Activated CD4-positive, alpha-beta memory T cell treated with anti-CD3 and anti-CD28 coated beads, Interleukin-2, amount 10 ng/mL, durations not matched to agents 7 days and 5 days (primary cell): ENCODE measurements around the gene MDM2. TPM values are rescaled to one million over a fixed set of nuclear protein-coding genes. Genes with fewer than 3 reads are reported as not detected.
"Not testable (repeated sequence)": the region's sequence is repeated elsewhere in the genome, so short reads cannot be mapped to it uniquely, and the experiment has no call there.

ENCODE experiments used
- CTCF ChIA-PET: fragments of 350-600 bp; sonication (Branson Sonifier 250); formaldehyde crosslinking; loops from one replicate; lab custom pipeline; 2021; ENCODE audit warnings: antibody characterized with exemption, inconsistent platforms; lab: Charles Lee
- POLR2A ChIA-PET: fragments of 350-600 bp; sonication (Branson Sonifier 250); formaldehyde crosslinking; loops from one replicate; lab custom pipeline; 2021; ENCODE audit warnings: antibody characterized with exemption; lab: Charles Lee
- DNase-seq: peaks from one replicate; pipeline ENCODE4 v3.0.0-alpha.2; 2020
- H3K27ac Mint-ChIP-seq: one replicate; pipeline ENCODE4 v1.8.0; 2021; ENCODE audit warnings: mild to moderate bottlenecking, mixed read lengths
- H3K27me3 Mint-ChIP-seq: one replicate; pipeline ENCODE4 v1.8.0; 2021; ENCODE audit warnings: mixed read lengths
- H3K36me3 Mint-ChIP-seq: one replicate; pipeline ENCODE4 v1.8.0; 2021; ENCODE audit warnings: low read depth, mixed read lengths
- H3K4me1 Mint-ChIP-seq: one replicate; pipeline ENCODE4 v1.8.0; 2021; ENCODE audit warnings: mixed read lengths
- H3K4me3 Mint-ChIP-seq: one replicate; pipeline ENCODE4 v1.8.0; 2021; ENCODE audit warnings: mild to moderate bottlenecking, mixed read lengths
- H3K9me3 Mint-ChIP-seq: one replicate; pipeline ENCODE4 v1.8.0; 2021; ENCODE audit warnings: mixed read lengths
- total RNA-seq, 2 experiments: library from RNA; stranded (reverse); gene quantifications; one replicate each; pipeline ENCODE4 v1.2.3, GENCODE V29; 2021

Gene MDM2
- total RNA-seq, 2 experiments from 2014 or later = 194 to 201 TPM

DNA sequence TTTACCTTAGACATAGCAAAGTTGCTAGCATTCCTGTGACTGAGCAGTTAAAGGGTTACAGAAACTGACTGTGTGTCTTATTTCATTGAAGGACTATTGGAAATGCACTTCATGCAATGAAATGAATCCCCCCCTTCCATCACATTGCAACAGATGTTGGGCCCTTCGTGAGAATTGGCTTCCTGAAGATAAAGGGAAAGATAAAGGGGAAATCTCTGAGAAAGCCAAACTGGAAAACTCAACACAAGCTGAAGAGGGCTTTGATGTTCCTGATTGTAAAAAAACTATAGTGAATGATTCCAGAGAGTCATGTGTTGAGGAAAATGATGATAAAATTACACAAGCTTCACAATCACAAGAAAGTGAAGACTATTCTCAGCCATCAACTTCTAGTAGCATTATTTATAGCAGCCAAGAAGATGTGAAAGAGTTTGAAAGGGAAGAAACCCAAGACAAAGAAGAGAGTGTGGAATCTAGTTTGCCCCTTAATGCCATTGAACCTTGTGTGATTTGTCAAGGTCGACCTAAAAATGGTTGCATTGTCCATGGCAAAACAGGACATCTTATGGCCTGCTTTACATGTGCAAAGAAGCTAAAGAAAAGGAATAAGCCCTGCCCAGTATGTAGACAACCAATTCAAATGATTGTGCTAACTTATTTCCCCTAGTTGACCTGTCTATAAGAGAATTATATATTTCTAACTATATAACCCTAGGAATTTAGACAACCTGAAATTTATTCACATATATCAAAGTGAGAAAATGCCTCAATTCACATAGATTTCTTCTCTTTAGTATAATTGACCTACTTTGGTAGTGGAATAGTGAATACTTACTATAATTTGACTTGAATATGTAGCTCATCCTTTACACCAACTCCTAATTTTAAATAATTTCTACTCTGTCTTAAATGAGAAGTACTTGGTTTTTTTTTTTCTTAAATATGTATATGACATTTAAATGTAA is 31.5 kb downstream of the MDM2 start:
- CTCF ChIA-PET = interaction anchor here (0.7 kb wide), 2 partner anchors 9 to 32 kb away, joined by 3 to 5 read pairs; partner anchors contain the start of gene MDM2
- no peak for DNase-seq
- Mint-ChIP-seq H3K36me3 (peaks cover 62% of the 10 kb centered on the region), H3K27me3 (no peaks in the 10 kb centered on the region), H3K4me3 (no peak overlapping the region), H3K9me3 (no peaks in the 10 kb centered on the region), H3K27ac (no peak overlapping the region), H3K4me1 (peaks cover 7% of the 10 kb centered on the region)
- POLR2A ChIA-PET = interaction anchor here (1.7 kb wide), 1 partner anchor 9 kb away, joined by 4 read pairs; no protein-coding TSS in a partner anchor

DNA sequence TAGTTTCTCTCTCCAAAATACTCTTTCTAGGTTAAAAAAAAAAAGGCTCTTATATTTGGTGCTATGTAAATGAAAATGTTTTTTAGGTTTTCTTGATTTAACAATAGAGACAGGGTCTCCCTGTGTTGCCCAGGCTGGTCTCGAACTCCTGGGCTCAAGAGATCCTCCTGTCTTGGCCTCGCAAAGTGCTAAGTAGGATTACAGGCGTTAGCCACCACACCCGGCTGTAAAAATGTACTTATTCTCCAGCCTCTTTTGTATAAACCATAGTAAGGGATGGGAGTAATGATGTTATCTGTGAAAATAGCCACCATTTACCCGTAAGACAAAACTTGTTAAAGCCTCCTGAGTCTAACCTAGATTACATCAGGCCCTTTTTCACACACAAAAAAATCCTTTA is 33.2 kb downstream of the MDM2 start:
- H3K4me3 Mint-ChIP-seq, H3K27me3 Mint-ChIP-seq, H3K4me1 Mint-ChIP-seq, POLR2A ChIA-PET, H3K27ac Mint-ChIP-seq, H3K9me3 Mint-ChIP-seq, DNase-seq: not testable (repeated sequence)
- H3K36me3 Mint-ChIP-seq = peaks cover 57% of the 10 kb centered on the region
- CTCF ChIA-PET = interaction anchor here (4.2 kb wide), 1 partner anchor 11 kb away, joined by 27 read pairs; no protein-coding TSS in a partner anchor

DNA sequence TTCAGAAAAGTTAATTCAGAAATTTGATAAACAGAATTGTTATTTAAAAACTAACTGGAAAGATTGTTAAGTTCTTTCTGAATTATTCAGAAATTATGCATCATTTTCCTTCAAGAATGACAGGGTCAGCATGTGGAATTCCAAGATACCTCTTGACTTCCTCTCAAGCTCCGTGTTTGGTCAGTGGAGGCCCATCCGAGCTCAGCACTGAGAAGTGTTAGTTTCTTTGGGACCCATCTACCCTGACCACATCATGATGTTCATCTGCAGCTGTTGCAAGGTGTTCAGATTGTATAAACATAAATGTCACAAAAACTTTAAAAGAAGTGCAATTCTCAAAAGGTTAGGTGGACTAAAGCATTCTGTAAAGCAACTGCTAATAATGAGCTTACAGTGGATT is 33.7 kb downstream of the MDM2 start:
- H3K36me3 Mint-ChIP-seq = peaks cover 57% of the 10 kb centered on the region
- H3K4me3 Mint-ChIP-seq = no peak overlapping the region
- H3K9me3 Mint-ChIP-seq = no peaks in the 10 kb centered on the region
- H3K27me3 Mint-ChIP-seq = no peaks in the 10 kb centered on the region
- H3K4me1 Mint-ChIP-seq = peaks cover 3% of the 10 kb centered on the region
- H3K27ac Mint-ChIP-seq = no peak overlapping the region
- DNase-seq = no peak
- POLR2A ChIA-PET = no interaction called here
- CTCF ChIA-PET = interaction anchor here (4.2 kb wide), 1 partner anchor 11 kb away, joined by 27 read pairs; no protein-coding TSS in a partner anchor

DNA sequence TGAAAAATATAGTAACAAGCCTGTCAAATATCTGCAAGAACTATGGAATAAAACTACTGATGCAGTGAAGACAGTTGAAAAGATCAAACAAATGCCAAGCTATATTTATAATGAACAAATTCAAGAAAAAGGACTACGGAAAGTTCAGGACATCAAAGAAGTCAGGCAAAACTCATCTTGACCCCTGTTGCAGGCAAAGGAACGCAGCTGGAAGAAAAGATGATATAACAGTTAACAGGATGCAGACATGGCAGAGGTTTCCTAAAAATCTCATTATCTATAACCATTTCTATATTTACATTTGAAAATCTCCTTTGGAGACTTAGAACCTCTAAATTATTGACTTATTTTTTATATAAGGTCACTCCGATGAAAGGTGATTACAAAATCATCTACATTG is 34.1 kb downstream of the MDM2 start:
- Mint-ChIP-seq H3K27me3 (no peaks in the 10 kb centered on the region), H3K4me3 (no peak overlapping the region), H3K27ac (no peak overlapping the region), H3K4me1 (peaks cover 3% of the 10 kb centered on the region), H3K36me3 (peaks cover 56% of the 10 kb centered on the region), H3K9me3 (no peaks in the 10 kb centered on the region)
- ChIA-PET POLR2A (interaction anchor here (2.5 kb wide), 1 partner anchor 12 kb away, joined by 8 read pairs; no protein-coding TSS in a partner anchor), CTCF (interaction anchor here (4.2 kb wide), 1 partner anchor 11 kb away, joined by 27 read pairs; no protein-coding TSS in a partner anchor)
- no peak for DNase-seq

DNA sequence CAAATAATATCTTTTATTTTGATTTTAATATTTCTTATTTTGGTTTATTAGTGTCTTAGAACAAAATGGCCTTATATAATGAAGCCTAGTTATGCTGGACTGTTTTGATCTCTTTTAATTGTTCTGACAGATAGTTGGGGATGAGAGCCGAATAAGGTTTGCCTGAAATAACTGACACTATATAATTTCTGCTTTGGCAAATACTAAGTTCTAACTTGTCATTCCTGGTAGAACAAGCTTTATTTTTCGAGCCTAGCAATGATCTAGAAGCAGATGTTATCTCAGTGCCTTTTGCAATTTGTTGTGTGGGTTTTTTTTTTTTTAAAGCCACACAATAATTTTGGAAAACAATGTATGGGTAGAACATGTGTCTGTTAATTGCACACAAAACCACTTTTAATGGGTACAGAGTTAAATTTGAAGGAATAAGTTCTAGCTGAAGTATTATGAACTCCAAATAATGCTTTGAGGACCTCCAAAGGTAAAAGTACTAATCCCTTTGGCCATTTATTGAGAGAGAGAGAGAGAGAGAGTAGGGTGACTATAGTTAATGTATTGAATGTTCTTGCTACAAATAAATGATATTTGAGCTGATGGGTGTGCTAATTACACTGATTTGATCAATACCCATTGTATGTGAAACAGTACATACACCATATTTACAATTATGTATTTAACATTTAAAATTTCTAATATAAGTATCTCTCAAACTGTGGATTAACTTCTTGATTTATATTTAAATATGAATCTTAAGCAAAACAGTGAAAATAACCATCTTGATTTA is 35.0 kb downstream of the MDM2 start:
- no peak overlapping the region for H3K4me3 Mint-ChIP-seq
- no peak for DNase-seq
- H3K27me3 Mint-ChIP-seq = no peaks in the 10 kb centered on the region
- peaks cover 51% of the 10 kb centered on the region for H3K36me3 Mint-ChIP-seq
- H3K4me1 Mint-ChIP-seq = peaks cover 3% of the 10 kb centered on the region
- H3K9me3 Mint-ChIP-seq = no peaks in the 10 kb centered on the region
- ChIA-PET CTCF (interaction anchor here (0.9 to 4.2 kb wide), 3 partner anchors 9 to 15 kb away, joined by 4 to 27 read pairs (median 5); no protein-coding TSS in a partner anchor), POLR2A (interaction anchor here (0.9 to 2.5 kb wide), 4 partner anchors 11 to 569 kb away, joined by 3 to 8 read pairs (median 4); no protein-coding TSS in a partner anchor)
- no peak overlapping the region for H3K27ac Mint-ChIP-seq

DNA sequence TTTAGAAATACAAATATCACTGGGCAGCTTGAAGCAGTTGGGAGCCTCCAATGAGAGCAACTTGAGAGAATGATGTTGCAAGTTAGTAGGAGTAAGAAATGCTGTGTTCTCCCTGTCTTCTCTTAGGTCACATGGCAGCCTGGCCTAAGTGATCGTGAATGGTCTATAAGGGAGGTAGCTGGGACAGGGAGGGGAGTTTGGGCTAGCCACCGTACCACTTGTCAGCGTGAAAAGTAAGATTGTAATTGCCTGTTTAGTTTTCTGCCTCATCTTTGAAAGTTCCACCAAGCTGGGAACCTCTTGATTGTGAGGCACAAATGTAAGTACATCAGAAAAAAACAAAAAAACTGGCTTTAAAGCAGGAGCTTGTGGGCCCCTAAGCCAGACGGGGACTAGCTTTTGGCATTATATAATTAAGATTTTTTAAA is 36.4 kb downstream of the MDM2 start:
- ChIA-PET POLR2A (interaction anchor here (1.3 to 2.5 kb wide), 5 partner anchors 8 to 35 kb away, joined by 3 to 8 read pairs (median 6); no protein-coding TSS in a partner anchor), CTCF (interaction anchor here (2.0 to 4.2 kb wide), 2 partner anchors 14 to 16 kb away, joined by 4 to 27 read pairs; no protein-coding TSS in a partner anchor)
- no peak overlapping the region for H3K4me3 Mint-ChIP-seq
- peaks cover 38% of the 10 kb centered on the region for H3K36me3 Mint-ChIP-seq
- H3K9me3 Mint-ChIP-seq = no peaks in the 10 kb centered on the region
- DNase-seq = no peak
- no peaks in the 10 kb centered on the region for H3K27me3 Mint-ChIP-seq
- no peaks in the 10 kb centered on the region for H3K4me1 Mint-ChIP-seq
- H3K27ac Mint-ChIP-seq = no peak overlapping the region

DNA sequence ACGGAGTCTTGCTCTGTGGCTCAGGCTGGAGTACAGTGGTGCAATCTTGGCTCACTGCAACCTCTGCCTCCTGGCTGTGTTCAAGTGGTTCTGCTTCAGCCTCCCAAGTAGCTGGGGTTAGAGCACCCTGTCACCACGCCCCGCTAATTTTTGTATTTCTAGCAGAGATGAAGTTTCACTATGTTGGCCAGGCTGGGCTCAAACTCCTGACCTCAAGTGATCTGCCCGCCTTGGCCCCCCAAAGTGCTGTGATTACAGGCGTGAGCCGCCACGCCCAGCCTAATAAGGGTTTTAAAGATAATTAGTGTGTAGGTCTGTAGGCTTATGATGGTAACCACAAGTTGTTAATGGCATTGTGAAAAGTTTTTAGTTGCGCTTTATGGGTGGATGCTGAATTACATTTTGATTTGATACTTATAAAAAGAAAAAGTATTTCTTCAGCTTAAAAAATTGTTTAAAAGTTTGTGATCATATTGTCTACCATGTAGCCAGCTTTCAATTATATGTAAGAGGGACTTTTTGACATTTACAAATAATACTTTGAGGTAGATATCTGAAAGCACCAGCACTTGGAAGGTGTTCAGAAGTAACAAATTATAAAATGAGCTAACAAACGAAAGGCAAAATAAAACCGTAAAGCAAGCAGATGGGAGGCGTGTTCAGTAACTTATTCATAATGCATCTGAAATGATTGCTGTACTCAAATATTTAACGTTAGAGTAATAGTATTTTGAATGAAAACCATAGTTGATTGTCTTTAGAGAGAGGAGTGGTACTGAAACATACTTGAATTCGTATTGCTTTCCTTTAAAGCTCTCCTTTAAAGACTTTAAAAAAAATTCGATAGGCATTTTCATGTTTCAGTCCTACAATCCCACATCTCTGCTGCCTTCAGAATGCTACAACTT is 37.1 kb downstream of the MDM2 start:
- no peaks in the 10 kb centered on the region for H3K9me3 Mint-ChIP-seq
- no peaks in the 10 kb centered on the region for H3K27me3 Mint-ChIP-seq
- H3K4me3 Mint-ChIP-seq = no peak overlapping the region
- no peak for DNase-seq
- H3K4me1 Mint-ChIP-seq = no peaks in the 10 kb centered on the region
- no peak overlapping the region for H3K27ac Mint-ChIP-seq
- POLR2A ChIA-PET = interaction anchor here (1.1 to 2.5 kb wide), 6 partner anchors 9 to 98 kb away, joined by 3 to 8 read pairs (median 6); no protein-coding TSS in a partner anchor
- CTCF ChIA-PET = interaction anchor here (1.0 to 4.2 kb wide), 3 partner anchors 14 to 38 kb away, joined by 3 to 27 read pairs (median 4); no protein-coding TSS in a partner anchor
- H3K36me3 Mint-ChIP-seq = peaks cover 35% of the 10 kb centered on the region

DNA sequence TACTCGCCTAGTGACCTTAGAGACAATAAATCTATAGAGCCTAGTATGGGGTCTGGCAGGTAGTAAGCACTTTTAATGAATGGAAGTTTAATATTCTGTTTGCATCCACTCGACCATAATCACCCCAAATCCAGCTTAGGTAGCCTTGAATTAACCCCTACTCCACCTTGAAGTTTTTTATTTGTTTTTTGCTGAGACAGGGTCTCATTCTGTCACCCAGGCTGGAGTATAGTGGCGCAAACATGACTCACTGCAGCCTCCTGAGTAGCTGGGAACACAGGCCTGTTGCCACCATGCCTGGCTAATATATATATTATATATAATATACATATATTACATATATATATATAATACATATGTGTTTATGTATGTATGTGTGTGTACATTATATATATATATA is 38.8 kb downstream of the MDM2 start:
- H3K4me3 Mint-ChIP-seq = no peak overlapping the region
- H3K36me3 Mint-ChIP-seq = peaks cover 25% of the 10 kb centered on the region
- no peaks in the 10 kb centered on the region for H3K9me3 Mint-ChIP-seq
- CTCF ChIA-PET = no interaction called here
- POLR2A ChIA-PET = no interaction called here
- H3K27me3 Mint-ChIP-seq = no peaks in the 10 kb centered on the region
- no peak overlapping the region for H3K27ac Mint-ChIP-seq
- H3K4me1 Mint-ChIP-seq = no peaks in the 10 kb centered on the region
- DNase-seq = no peak

DNA sequence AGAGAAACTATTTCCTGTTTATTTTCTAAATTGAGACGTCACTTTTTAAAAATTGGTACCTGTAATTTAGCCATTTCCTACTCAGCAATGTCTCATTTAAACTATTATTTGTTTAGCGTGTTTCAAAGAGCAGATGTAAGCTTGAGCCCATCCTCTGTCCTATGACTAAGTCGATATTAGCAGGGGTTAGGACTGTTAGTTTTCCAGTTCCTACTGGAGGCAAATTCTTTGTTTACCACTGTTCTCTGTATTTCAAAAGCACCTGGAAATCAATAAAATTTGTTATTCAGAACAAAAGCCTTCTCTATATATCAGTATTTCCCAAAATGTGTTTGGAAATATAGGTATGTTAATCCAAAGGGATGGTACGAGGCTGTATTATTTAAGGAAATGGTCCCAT is 42.4 kb downstream of the MDM2 start:
- Mint-ChIP-seq H3K36me3 (peaks cover 3% of the 10 kb centered on the region), H3K27me3 (peaks cover 2% of the 10 kb centered on the region), H3K27ac (no peak overlapping the region), H3K9me3 (no peaks in the 10 kb centered on the region), H3K4me1 (no peaks in the 10 kb centered on the region), H3K4me3 (no peak overlapping the region)
- DNase-seq = no peak
- CTCF ChIA-PET = interaction anchor here (0.7 kb wide), 1 partner anchor 167 kb away, joined by 3 read pairs; no protein-coding TSS in a partner anchor
- POLR2A ChIA-PET = interaction anchor here (0.6 kb wide), 1 partner anchor 1814 kb away, joined by 4 read pairs; no protein-coding TSS in a partner anchor

DNA sequence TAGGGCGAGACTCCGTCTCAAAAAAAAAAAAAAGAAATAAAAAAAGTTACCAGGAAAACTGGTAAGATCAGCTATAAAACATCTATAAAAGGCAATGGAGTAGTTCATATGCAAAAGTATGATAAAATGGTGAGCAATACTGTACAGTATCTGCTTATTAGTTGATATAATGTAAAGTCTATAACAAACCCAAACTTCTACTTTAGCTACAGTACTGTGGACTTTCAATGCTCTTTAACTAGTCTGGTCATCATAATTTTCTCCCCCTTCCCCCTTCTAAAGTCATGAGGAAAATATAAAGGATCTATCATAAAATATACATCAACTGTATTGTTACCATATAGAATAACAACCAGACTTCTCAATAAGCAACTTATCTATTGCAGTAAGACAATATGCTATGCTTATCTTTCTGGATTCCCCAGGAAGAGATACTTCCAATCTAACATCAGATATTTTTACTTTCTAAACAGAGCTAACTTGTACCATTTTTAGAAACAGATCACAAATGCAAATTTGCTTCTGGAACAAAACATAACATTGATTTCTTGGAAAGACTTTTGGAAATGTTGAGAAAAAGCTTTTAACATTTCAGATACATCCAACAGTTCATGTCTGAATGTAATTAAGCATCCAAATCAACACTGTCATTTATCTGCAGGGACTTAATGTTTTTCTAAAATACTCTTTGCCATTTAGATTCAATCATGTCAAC is 43.8 kb downstream of the MDM2 start:
- no peak for DNase-seq
- Mint-ChIP-seq H3K9me3 (no peaks in the 10 kb centered on the region), H3K36me3 (no peaks in the 10 kb centered on the region), H3K4me1 (no peaks in the 10 kb centered on the region), H3K27me3 (peaks cover 2% of the 10 kb centered on the region), H3K4me3 (no peak overlapping the region), H3K27ac (no peak overlapping the region)
- CTCF ChIA-PET = interaction anchor here (0.8 kb wide), 1 partner anchor 13 kb away, joined by 3 read pairs; no protein-coding TSS in a partner anchor
- POLR2A ChIA-PET = no interaction called here
